ENCODE measurements around the gene FKBP15.

DNA sequence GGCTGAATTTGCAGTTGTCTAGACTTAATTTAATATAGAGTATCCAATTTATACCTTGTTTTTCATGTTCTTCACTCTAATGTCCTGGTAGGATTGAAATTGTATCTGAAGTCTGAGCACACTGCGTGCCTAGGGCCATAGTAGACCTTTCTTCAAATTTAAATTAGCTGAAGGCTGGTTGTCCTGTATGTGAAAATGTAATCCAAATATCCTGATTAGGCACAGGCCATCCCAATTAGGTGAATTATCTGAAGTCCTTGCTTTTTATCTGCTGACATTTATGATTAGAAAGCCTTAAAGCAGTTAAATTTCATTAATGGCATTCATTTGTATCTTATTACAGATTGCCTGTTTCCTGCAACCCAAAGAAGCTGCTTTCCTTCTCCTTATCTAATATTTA lies 33.9 kb upstream of the FKBP15 start:
- TF ChIP-seq, protein P1, sequence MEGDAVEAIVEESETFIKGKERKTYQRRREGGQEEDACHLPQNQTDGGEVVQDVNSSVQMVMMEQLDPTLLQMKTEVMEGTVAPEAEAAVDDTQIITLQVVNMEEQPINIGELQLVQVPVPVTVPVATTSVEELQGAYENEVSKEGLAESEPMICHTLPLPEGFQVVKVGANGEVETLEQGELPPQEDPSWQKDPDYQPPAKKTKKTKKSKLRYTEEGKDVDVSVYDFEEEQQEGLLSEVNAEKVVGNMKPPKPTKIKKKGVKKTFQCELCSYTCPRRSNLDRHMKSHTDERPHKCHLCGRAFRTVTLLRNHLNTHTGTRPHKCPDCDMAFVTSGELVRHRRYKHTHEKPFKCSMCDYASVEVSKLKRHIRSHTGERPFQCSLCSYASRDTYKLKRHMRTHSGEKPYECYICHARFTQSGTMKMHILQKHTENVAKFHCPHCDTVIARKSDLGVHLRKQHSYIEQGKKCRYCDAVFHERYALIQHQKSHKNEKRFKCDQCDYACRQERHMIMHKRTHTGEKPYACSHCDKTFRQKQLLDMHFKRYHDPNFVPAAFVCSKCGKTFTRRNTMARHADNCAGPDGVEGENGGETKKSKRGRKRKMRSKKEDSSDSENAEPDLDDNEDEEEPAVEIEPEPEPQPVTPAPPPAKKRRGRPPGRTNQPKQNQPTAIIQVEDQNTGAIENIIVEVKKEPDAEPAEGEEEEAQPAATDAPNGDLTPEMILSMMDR (IDR thresholded peaks at IDR 0.05), result no peak
- TF ChIP-seq POLR2A (IDR thresholded peaks at IDR 0.05) (no peak), POLR2AphosphoS5 (IDR thresholded peaks at IDR 0.05) (no peak), EP300 (IDR thresholded peaks at IDR 0.05) (no peak)

All from upper lobe of left lung (tissue), 4 donors.